ENCODE measurements around the gene MITF.
"Not testable (repeated sequence)": the region's sequence is repeated elsewhere in the genome, so short reads cannot be mapped to it uniquely, and the experiment has no call there.

Gene MITF

DNA sequence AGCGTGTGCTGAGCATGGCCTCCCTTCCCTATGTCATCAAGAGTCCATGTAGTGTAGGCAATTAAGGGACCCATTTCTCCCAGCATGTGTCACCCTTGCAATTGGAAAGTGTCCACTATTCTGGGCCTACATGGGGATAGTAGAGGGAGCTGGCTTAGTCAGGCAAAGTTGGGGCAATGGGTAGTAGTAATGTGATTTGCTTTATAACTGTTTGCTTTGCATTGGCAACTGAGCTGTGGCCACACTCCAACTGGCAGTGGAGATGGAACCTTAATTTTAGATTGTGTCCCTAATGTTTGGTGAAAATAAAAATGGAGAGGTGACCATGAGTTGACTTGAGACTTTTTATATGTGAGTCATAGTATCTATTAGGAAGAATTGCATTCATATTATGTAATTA, 162.5 kb downstream of the MITF start:
- peaks cover 0 to 7% of the 10 kb centered on the region in 2 donors for H3K4me1 ChIP-seq (ENCODE audit: control insufficient read depth in 1 of 2, insufficient read depth in 2 of 2, low read length in 2 of 2)
- H3K9me3 ChIP-seq (ENCODE audit: control insufficient read depth in 1 of 2, low read length in 2 of 2) = no peaks in the 10 kb centered on the region
- no peak overlapping the region for H3K4me3 ChIP-seq (ENCODE audit: low read depth in 1 of 2, low read length in 2 of 2)
- no peaks in the 10 kb centered on the region for H3K27me3 ChIP-seq (ENCODE audit: low read depth, low read length)
- no peaks in the 10 kb centered on the region for H3K36me3 ChIP-seq (ENCODE audit: control insufficient read depth in 1 of 2, insufficient read depth in 2 of 2, low read length in 2 of 2)
- H3K27ac ChIP-seq (ENCODE audit: low read length) = no peak overlapping the region

DNA sequence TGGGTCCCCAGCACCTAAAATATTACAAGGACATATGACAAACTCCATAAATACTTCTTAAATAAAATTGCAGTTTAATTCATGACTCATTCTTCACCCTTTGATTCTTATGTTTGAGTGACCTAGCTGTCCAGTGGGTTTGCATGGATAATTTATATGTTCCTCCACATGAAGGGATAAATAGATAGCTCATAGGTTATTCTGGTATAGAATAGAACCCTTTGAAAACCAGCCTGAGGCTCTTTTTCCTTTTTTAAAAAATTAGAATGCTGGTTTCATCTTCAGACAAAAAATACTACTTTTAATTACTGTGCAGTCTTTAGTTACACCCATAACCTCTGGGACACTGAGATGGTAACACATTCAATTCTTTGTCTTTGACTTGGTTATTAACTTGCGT, 163.1 kb downstream of the MITF start:
- Histone ChIP-seq H3K4me1 (ENCODE audit: control insufficient read depth in 1 of 2, insufficient read depth in 2 of 2, low read length in 2 of 2) (peaks cover 0 to 7% of the 10 kb centered on the region in 2 donors), H3K36me3 (ENCODE audit: control insufficient read depth in 1 of 2, insufficient read depth in 2 of 2, low read length in 2 of 2) (no peaks in the 10 kb centered on the region), H3K4me3 (ENCODE audit: low read depth in 1 of 2, low read length in 2 of 2) (no peak overlapping the region), H3K9me3 (ENCODE audit: control insufficient read depth in 1 of 2, low read length in 2 of 2) (no peaks in the 10 kb centered on the region), H3K27ac (ENCODE audit: low read length) (no peak overlapping the region), H3K27me3 (ENCODE audit: low read depth, low read length) (no peaks in the 10 kb centered on the region)

DNA sequence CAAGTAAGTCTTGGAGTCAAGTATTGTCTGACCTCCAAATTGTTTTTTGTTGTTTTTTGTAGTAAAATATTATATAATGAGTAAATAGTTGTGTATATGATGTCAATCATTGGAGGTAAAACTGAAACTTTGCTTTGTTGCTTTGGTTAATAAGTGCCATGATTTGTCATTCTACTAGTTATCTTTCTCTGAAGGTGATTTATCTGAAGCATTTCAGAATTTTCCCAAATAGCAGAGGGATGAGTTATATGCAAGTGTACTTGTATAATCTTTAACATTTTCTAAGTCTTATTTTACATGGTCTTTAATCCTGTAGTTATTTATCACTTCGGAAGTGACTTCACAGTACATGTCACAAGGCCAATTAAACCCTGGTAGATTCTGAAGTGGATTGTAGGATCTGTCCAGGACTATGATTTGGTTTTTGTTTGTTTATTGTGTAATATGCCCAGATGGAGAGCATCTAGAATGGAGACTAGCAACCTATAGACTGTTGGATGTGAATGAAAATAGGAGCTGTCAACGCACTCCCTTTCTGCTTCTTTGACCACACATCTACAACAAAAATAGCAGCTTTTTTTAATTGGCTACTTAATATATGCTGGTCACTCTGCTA, 167.2 kb downstream of the MITF start:
- Histone ChIP-seq H3K36me3 (ENCODE audit: control insufficient read depth in 1 of 2, insufficient read depth in 2 of 2, low read length in 2 of 2) (no peaks in the 10 kb centered on the region), H3K4me1 (ENCODE audit: control insufficient read depth in 1 of 2, insufficient read depth in 2 of 2, low read length in 2 of 2) (peaks cover 0 to 7% of the 10 kb centered on the region in 2 donors), H3K27ac (ENCODE audit: low read length) (no peak overlapping the region), H3K27me3 (ENCODE audit: low read depth, low read length) (no peaks in the 10 kb centered on the region), H3K9me3 (ENCODE audit: control insufficient read depth in 1 of 2, low read length in 2 of 2) (no peaks in the 10 kb centered on the region), H3K4me3 (ENCODE audit: low read depth in 1 of 2, low read length in 2 of 2) (no peak overlapping the region)

DNA sequence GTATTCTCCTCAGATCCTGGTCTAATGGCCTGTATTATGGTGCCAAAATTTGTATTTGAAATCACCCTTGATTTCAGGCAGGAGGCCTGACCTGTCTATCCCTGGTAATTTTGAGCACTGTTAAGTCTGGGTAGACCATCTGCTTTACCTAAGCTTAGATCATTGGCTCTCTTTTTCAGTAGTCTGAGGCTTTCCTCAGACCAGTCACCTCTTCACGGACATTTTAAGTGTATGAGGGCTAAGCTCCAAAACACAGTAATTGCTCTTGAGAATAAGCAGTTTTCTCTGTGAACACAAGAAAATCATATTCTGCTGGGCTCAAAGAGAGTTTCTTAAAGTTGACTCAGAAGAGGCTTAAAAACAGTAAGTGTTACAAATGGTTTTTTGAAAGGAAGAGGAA, 168.3 kb downstream of the MITF start:
- H3K4me1 ChIP-seq (ENCODE audit: control insufficient read depth in 1 of 2, insufficient read depth in 2 of 2, low read length in 2 of 2) = no peaks in the 10 kb centered on the region
- H3K4me3 ChIP-seq (ENCODE audit: low read depth in 1 of 2, low read length in 2 of 2) = no peak overlapping the region
- H3K9me3 ChIP-seq (ENCODE audit: control insufficient read depth in 1 of 2, low read length in 2 of 2) = no peaks in the 10 kb centered on the region
- no peak overlapping the region for H3K27ac ChIP-seq (ENCODE audit: low read length)
- H3K36me3 ChIP-seq (ENCODE audit: control insufficient read depth in 1 of 2, insufficient read depth in 2 of 2, low read length in 2 of 2) = no peaks in the 10 kb centered on the region
- no peaks in the 10 kb centered on the region for H3K27me3 ChIP-seq (ENCODE audit: low read depth, low read length)

DNA sequence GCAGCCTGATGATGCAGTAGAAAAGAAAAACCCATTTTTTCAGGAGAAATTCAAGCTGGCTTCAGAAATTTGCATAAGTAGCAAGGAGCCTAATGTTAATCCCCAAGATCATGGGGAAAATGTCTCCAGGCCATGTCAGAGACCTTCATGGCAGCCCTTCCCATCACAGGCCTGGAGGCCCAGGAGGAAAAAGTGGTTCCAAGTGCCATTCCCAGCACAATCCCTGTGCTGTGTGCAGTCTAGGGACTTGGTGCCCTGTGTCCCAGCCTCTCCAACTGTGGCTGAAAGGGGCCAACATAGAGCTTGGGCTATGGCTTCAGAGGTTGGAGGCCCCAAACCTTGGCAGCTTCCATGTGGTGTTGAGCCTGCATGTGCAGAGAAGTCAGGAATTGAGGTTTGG, 170.6 kb downstream of the MITF start:
- H3K4me3 ChIP-seq (ENCODE audit: low read depth in 1 of 2, low read length in 2 of 2); H3K27me3 ChIP-seq (ENCODE audit: low read depth, low read length); H3K9me3 ChIP-seq (ENCODE audit: control insufficient read depth in 1 of 2, low read length in 2 of 2); H3K36me3 ChIP-seq (ENCODE audit: control insufficient read depth in 1 of 2, insufficient read depth in 2 of 2, low read length in 2 of 2); H3K27ac ChIP-seq (ENCODE audit: low read length); H3K4me1 ChIP-seq (ENCODE audit: control insufficient read depth in 1 of 2, insufficient read depth in 2 of 2, low read length in 2 of 2): not testable (repeated sequence)

DNA sequence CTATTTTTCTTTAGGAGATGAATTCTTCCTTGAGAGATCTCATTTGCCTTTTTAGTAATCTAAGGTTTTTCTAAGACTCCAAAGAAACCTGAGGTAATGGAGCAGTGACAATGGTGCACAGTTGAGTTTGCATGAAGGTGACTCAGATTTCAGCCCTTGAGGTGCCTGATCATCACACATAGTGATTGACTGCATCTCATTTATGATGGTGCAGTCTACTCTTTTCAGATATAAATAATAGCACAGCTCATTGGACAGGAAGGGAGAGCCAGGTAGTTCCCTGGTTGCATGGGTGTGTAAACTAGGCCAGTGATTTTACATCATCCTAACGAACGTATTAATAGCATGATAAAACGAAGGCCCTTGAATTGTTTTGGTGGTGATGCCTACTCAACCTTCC, 174.2 kb downstream of the MITF start:
- Histone ChIP-seq H3K9me3 (ENCODE audit: control insufficient read depth in 1 of 2, low read length in 2 of 2) (peaks cover 0 to 4% of the 10 kb centered on the region in 2 donors), H3K4me1 (ENCODE audit: control insufficient read depth in 1 of 2, insufficient read depth in 2 of 2, low read length in 2 of 2) (no peaks in the 10 kb centered on the region), H3K27ac (ENCODE audit: low read length) (no peak overlapping the region), H3K4me3 (ENCODE audit: low read depth in 1 of 2, low read length in 2 of 2) (no peak overlapping the region), H3K27me3 (ENCODE audit: low read depth, low read length) (no peaks in the 10 kb centered on the region), H3K36me3 (ENCODE audit: control insufficient read depth in 1 of 2, insufficient read depth in 2 of 2, low read length in 2 of 2) (no peaks in the 10 kb centered on the region)

DNA sequence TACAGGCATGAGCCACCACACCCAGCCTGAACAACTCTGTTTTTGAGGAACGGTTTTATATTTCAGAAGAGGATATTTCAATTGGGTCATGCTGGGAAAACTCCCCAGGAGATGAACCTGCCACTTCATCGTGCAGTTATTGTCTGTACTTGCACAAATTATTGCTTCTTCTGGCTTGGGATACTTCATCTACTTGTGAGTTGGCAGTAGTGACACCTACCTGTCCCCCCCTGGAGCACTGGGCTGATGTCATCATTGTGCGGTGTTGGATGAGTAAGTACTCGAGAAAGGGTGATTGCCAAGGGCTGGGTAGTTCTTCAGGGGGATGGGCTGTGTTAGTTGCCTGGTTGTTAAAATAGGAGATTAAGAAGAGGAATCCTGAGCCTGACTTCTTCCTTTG, 175.1 kb downstream of the MITF start:
- Histone ChIP-seq H3K4me1 (ENCODE audit: control insufficient read depth in 1 of 2, insufficient read depth in 2 of 2, low read length in 2 of 2) (no peaks in the 10 kb centered on the region), H3K36me3 (ENCODE audit: control insufficient read depth in 1 of 2, insufficient read depth in 2 of 2, low read length in 2 of 2) (no peaks in the 10 kb centered on the region), H3K27me3 (ENCODE audit: low read depth, low read length) (no peaks in the 10 kb centered on the region), H3K9me3 (ENCODE audit: control insufficient read depth in 1 of 2, low read length in 2 of 2) (peaks cover 0 to 4% of the 10 kb centered on the region in 2 donors), H3K27ac (ENCODE audit: low read length) (no peak overlapping the region), H3K4me3 (ENCODE audit: low read depth in 1 of 2, low read length in 2 of 2) (no peak overlapping the region)

DNA sequence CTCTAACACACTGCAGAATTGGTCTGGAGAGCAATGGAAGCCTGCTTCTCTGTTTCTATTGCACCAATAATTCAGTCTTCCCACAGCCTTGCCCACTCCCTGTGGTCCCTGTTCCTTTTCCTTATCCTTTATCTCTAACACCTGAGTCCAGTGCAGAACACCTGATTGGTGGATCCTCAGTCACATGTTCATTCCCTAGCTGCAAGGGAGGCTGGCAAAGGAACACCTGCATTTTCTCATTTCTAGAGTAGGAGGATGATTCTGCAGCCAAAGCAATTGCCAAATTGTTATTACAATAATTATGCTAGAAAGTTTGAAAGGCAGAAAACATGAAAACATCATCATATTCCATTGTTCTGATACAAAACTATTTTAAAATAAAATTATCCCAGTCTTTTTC, 176.5 kb downstream of the MITF start:
- Histone ChIP-seq H3K36me3 (ENCODE audit: control insufficient read depth in 1 of 2, insufficient read depth in 2 of 2, low read length in 2 of 2) (no peaks in the 10 kb centered on the region), H3K27ac (ENCODE audit: low read length) (no peak overlapping the region), H3K27me3 (ENCODE audit: low read depth, low read length) (no peaks in the 10 kb centered on the region), H3K4me1 (ENCODE audit: control insufficient read depth in 1 of 2, insufficient read depth in 2 of 2, low read length in 2 of 2) (no peaks in the 10 kb centered on the region), H3K9me3 (ENCODE audit: control insufficient read depth in 1 of 2, low read length in 2 of 2) (peaks cover 0 to 4% of the 10 kb centered on the region in 2 donors), H3K4me3 (ENCODE audit: low read depth in 1 of 2, low read length in 2 of 2) (no peak overlapping the region)

DNA sequence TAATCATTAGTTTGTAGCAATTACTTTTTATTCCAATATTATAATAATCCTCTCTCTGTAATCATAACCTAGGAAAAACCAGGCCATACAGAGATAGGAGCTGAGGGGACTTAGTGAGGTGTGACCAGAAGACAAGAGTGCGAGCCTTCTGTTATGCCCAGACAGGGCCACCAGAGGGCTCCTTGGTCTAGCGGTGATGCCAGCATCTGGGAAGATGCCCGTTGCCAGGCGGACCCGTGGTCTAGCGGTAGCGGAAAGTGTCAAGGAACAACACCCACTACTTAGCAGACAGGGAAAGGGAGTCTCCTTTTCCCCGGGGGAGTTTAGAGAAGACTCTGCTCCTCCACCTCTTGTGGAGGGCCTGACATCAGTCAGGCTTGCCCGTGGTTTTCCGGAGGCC, 180.7 kb downstream of the MITF start:
- H3K36me3 ChIP-seq (ENCODE audit: control insufficient read depth in 1 of 2, insufficient read depth in 2 of 2, low read length in 2 of 2); H3K27ac ChIP-seq (ENCODE audit: low read length); H3K27me3 ChIP-seq (ENCODE audit: low read depth, low read length): not testable (repeated sequence)

DNA sequence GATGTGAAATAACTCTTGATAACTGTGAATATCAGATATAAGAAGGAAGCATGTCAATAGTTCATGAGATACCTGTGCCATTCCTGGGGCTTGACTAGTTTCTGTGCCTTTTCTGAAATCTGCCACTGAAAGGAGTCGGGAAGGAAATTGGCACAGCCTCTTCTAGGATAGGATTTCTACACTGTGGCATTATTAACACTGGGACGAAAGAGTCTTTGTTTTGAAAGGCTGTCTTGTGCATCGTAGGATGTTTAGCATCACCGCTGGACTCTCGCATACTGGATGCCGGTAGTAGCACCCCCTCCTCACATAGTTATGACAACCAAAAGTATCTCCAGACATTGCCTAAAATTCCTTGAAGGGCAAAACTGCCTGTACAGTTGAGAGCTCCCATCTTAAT, 182.4 kb downstream of the MITF start:
- H3K4me3 ChIP-seq (ENCODE audit: low read depth in 1 of 2, low read length in 2 of 2) = no peak overlapping the region
- H3K9me3 ChIP-seq (ENCODE audit: control insufficient read depth in 1 of 2, low read length in 2 of 2) = no peaks in the 10 kb centered on the region
- no peaks in the 10 kb centered on the region for H3K36me3 ChIP-seq (ENCODE audit: control insufficient read depth in 1 of 2, insufficient read depth in 2 of 2, low read length in 2 of 2)
- H3K27me3 ChIP-seq (ENCODE audit: low read depth, low read length) = no peaks in the 10 kb centered on the region
- H3K4me1 ChIP-seq (ENCODE audit: control insufficient read depth in 1 of 2, insufficient read depth in 2 of 2, low read length in 2 of 2) = no peaks in the 10 kb centered on the region
- H3K27ac ChIP-seq (ENCODE audit: low read length) = no peak overlapping the region

More for the DNA sequence above, 180.7 kb downstream of the MITF start:
- not testable (repeated sequence) for H3K4me3 ChIP-seq (ENCODE audit: low read depth in 1 of 2, low read length in 2 of 2); H3K4me1 ChIP-seq (ENCODE audit: control insufficient read depth in 1 of 2, insufficient read depth in 2 of 2, low read length in 2 of 2); H3K9me3 ChIP-seq (ENCODE audit: control insufficient read depth in 1 of 2, low read length in 2 of 2)

DNA sequence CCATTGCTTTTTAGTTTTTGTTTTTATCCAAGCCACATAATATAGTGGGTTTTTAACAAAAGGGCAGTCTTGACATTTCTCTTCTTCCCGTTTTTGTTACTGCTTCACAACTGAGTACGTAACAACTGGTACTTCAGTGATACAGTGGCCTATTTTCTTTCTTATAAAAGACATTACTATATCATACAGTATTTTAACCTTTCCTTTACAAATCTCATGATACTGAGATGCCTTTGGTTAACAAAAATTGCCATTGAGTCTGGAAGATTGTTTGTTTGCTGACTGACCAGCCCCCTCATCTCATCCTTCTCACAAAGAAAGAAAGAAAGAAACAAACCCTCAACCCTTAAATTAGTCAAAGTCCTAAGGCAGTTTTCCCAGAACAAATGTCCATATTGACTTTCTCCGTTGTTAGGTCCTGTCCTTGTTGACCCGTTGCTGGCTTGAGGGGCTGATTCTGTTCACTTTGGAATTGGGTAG, 183.3 kb downstream of the MITF start:
- Histone ChIP-seq H3K4me3 (ENCODE audit: low read depth in 1 of 2, low read length in 2 of 2) (no peak overlapping the region), H3K27ac (ENCODE audit: low read length) (no peak overlapping the region), H3K9me3 (ENCODE audit: control insufficient read depth in 1 of 2, low read length in 2 of 2) (no peaks in the 10 kb centered on the region), H3K27me3 (ENCODE audit: low read depth, low read length) (no peaks in the 10 kb centered on the region), H3K4me1 (ENCODE audit: control insufficient read depth in 1 of 2, insufficient read depth in 2 of 2, low read length in 2 of 2) (no peaks in the 10 kb centered on the region), H3K36me3 (ENCODE audit: control insufficient read depth in 1 of 2, insufficient read depth in 2 of 2, low read length in 2 of 2) (no peaks in the 10 kb centered on the region)

DNA sequence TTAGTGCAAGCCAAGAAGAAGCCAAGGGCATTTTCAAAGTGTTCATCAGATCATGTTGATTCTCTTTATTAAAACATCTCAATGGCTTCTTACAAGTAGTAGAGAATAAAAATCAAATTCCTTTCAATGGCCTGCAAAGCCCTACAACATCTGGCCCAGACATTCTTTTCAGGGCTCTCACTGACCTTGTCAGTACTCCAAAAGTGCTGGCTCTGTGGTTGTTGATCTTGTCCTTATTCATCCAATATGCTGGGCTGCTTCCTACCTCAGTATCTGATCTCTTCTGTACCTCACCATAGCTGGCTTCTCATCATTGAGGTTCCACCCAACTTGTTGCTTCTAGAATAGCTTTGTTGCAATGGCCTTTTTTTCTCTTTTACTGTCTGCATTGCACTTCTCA, 186.2 kb downstream of the MITF start:
- Histone ChIP-seq H3K27me3 (ENCODE audit: low read depth, low read length) (no peaks in the 10 kb centered on the region), H3K4me1 (ENCODE audit: control insufficient read depth in 1 of 2, insufficient read depth in 2 of 2, low read length in 2 of 2) (no peaks in the 10 kb centered on the region), H3K36me3 (ENCODE audit: control insufficient read depth in 1 of 2, insufficient read depth in 2 of 2, low read length in 2 of 2) (no peaks in the 10 kb centered on the region), H3K27ac (ENCODE audit: low read length) (no peak overlapping the region), H3K4me3 (ENCODE audit: low read depth in 1 of 2, low read length in 2 of 2) (no peak overlapping the region), H3K9me3 (ENCODE audit: control insufficient read depth in 1 of 2, low read length in 2 of 2) (no peaks in the 10 kb centered on the region)
